H9 (cell line): ENCODE results near the gene RAB29. TPM values are rescaled to one million over a fixed set of nuclear protein-coding genes. Genes with fewer than 3 reads are reported as not detected.

Experiments
- DNase-seq: peaks from one replicate; pipeline ENCODE4 v3.0.0-alpha.2; 2017
- H2AFZ ChIP-seq: one replicate; pipeline ENCODE4 v1.6.1; 2013; ENCODE audit warnings: mild to moderate bottlenecking, low read length, control low read depth, moderate library complexity
- H2AK5ac ChIP-seq: 2 replicates; pipeline ENCODE4 v1.6.1; 2013; ENCODE audit warnings: low read length, control low read depth, mixed read lengths; ENCODE audit not compliant: insufficient read length
- H2BK120ac ChIP-seq: one replicate; pipeline ENCODE4 v1.6.1; 2013; ENCODE audit warnings: low read depth, mild to moderate bottlenecking, low read length, control low read depth, inconsistent platforms; ENCODE audit not compliant: poor library complexity, severe bottlenecking
- H2BK12ac ChIP-seq: 2 replicates; pipeline ENCODE4 v1.6.1; 2013; ENCODE audit warnings: low read length, control low read depth, mixed read lengths, low read depth; ENCODE audit not compliant: insufficient read length
- H2BK15ac ChIP-seq: 2 replicates; pipeline ENCODE4 v1.6.1; 2013; ENCODE audit warnings: low read depth, low read length, control low read depth
- H2BK20ac ChIP-seq: one replicate; pipeline ENCODE4 v1.6.1; 2013; ENCODE audit warnings: low read depth, mild to moderate bottlenecking, low read length, control low read depth, inconsistent platforms; ENCODE audit not compliant: poor library complexity, severe bottlenecking
- H2BK5ac ChIP-seq: 2 replicates; pipeline ENCODE4 v1.6.1; 2013; ENCODE audit warnings: low read length, control low read depth, mixed read lengths; ENCODE audit not compliant: insufficient read length
- H3K14ac ChIP-seq: 2 replicates; pipeline ENCODE4 v1.6.1; 2013; ENCODE audit warnings: low read length, control low read depth; ENCODE audit not compliant: insufficient read depth
- H3K18ac ChIP-seq: 2 replicates; pipeline ENCODE4 v1.6.1; 2013; ENCODE audit warnings: low read depth, mild to moderate bottlenecking, mixed read lengths, low read length, control low read depth; ENCODE audit not compliant: insufficient read length
- H3K23ac ChIP-seq: 2 replicates; pipeline ENCODE4 v1.6.1; 2013; ENCODE audit warnings: low read length, control low read depth, mixed read lengths, low read depth; ENCODE audit not compliant: insufficient read length
- H3K23me2 ChIP-seq: 2 replicates; pipeline ENCODE4 v1.6.1; 2013; ENCODE audit warnings: low read depth, mild to moderate bottlenecking, mixed read lengths, low read length, control low read depth; ENCODE audit not compliant: insufficient read length, poor library complexity, severe bottlenecking
- H3K27ac ChIP-seq: 2 replicates; pipeline ENCODE4 v1.5.1; 2013; ENCODE audit warnings: low read length, control low read depth, mixed read lengths, low read depth; ENCODE audit not compliant: insufficient read length
- H3K27me3 ChIP-seq: 2 replicates; pipeline ENCODE4 v1.6.1; 2013; ENCODE audit warnings: low read length, control low read depth, inconsistent platforms; ENCODE audit not compliant: insufficient read depth
- H3K4ac ChIP-seq: 2 replicates; pipeline ENCODE4 v1.6.1; 2013; ENCODE audit warnings: low read depth, mild to moderate bottlenecking, control low read depth, inconsistent platforms, low read length, moderate library complexity
- H3K4me1 ChIP-seq: 2 replicates; pipeline ENCODE4 v1.6.1; 2013; ENCODE audit warnings: low read length, control low read depth, inconsistent platforms; ENCODE audit not compliant: insufficient read depth
- H3K4me2 ChIP-seq: 2 replicates; pipeline ENCODE4 v1.6.1; 2013; ENCODE audit warnings: low read length, control low read depth, mixed read lengths; ENCODE audit not compliant: insufficient read length, insufficient read depth
- H3K56ac ChIP-seq: 2 replicates; pipeline ENCODE4 v1.6.1; 2013; ENCODE audit warnings: low read depth, mild to moderate bottlenecking, mixed read lengths, low read length, control low read depth; ENCODE audit not compliant: insufficient read length
- H3K79me1 ChIP-seq: 2 replicates; pipeline ENCODE4 v1.6.1; 2013; ENCODE audit warnings: low read depth, mild to moderate bottlenecking, moderate library complexity, low read length, control low read depth, inconsistent platforms; ENCODE audit not compliant: insufficient read depth, poor library complexity, severe bottlenecking
- H3K79me2 ChIP-seq: 2 replicates; pipeline ENCODE4 v1.6.1; 2013; ENCODE audit warnings: low read length, control low read depth, inconsistent platforms; ENCODE audit not compliant: insufficient read depth
- H3K9ac ChIP-seq: 2 replicates; pipeline ENCODE4 v1.6.1; 2013; ENCODE audit warnings: low read length, control low read depth, mixed read lengths; ENCODE audit not compliant: insufficient read length; ENCODE audit errors: extremely low read depth
- H3K9me3 ChIP-seq: one replicate; pipeline ENCODE4 v1.6.1; 2013; ENCODE audit warnings: low read depth, low read length, inconsistent platforms; ENCODE audit not compliant: control insufficient read depth
- H3T11ph ChIP-seq: one replicate; pipeline ENCODE4 v1.6.1; 2013; ENCODE audit warnings: mild to moderate bottlenecking, low read length, control low read depth, inconsistent platforms
- H4K20me1 ChIP-seq: one replicate; pipeline ENCODE4 v1.6.1; 2013; ENCODE audit not compliant: control insufficient read depth, insufficient read length, insufficient read depth
- H4K5ac ChIP-seq: 2 replicates; pipeline ENCODE4 v1.6.1; 2013; ENCODE audit warnings: low read depth, mild to moderate bottlenecking, mixed read lengths, low read length, control low read depth; ENCODE audit not compliant: insufficient read length
- H4K8ac ChIP-seq: replicated peaks from 2 replicates; pipeline ENCODE4 v1.6.1; 2013; ENCODE audit warnings: low read length, control low read depth, mixed read lengths, low read depth; ENCODE audit not compliant: insufficient read length
- H4K91ac ChIP-seq: 2 replicates; pipeline ENCODE4 v1.6.1; 2013; ENCODE audit warnings: low read depth, mild to moderate bottlenecking, moderate library complexity, mixed read lengths, low read length, control low read depth; ENCODE audit not compliant: insufficient read length
- H3K27ac Mint-ChIP-seq, 3 experiments: 2 replicates in 2 of 3; 3 replicates in 1 of 3; pipeline ENCODE4 v1.8.0; 2020 to 2021; ENCODE audit warnings: mixed read lengths in 3 of 3, mild to moderate bottlenecking in 1 of 3, moderate library complexity in 1 of 3
- H3K27me3 Mint-ChIP-seq: 2 replicates; pipeline ENCODE4 v1.8.0; 2021; ENCODE audit warnings: low read depth, mild to moderate bottlenecking, moderate library complexity, mixed read lengths
- H3K36me3 Mint-ChIP-seq, 3 experiments: 2 replicates in 2 of 3; 3 replicates in 1 of 3; pipeline ENCODE4 v1.8.0; 2020 to 2021; ENCODE audit warnings: low read depth in 3 of 3, mixed read lengths in 3 of 3; ENCODE audit not compliant: insufficient read depth in 1 of 3
- H3K4me1 Mint-ChIP-seq, 2 experiments: 2 replicates each; pipeline ENCODE4 v1.8.0; 2020; ENCODE audit warnings: mixed read lengths in 2 of 2
- H3K4me3 Mint-ChIP-seq, 2 experiments: 2 replicates in 1 of 2; 3 replicates in 1 of 2; pipeline ENCODE4 v1.8.0; 2020 to 2021; ENCODE audit warnings: mild to moderate bottlenecking in 2 of 2, mixed read lengths in 2 of 2, moderate library complexity in 1 of 2
- H3K9me3 Mint-ChIP-seq, 2 experiments: 2 replicates in 1 of 2; 3 replicates in 1 of 2; pipeline ENCODE4 v1.8.0; 2020; ENCODE audit warnings: mild to moderate bottlenecking in 2 of 2, mixed read lengths in 2 of 2, moderate library complexity in 1 of 2
- CTCF ChIP-seq: fragments of 200-600 bp; sonication (generic); conservative IDR thresholded peaks from 3 replicates; pipeline ENCODE4 v1.8.0; 2021; ENCODE audit warnings: antibody characterized with exemption, mild to moderate bottlenecking
- WGBS: extraction: QIAGEN DNeasy Blood & Tissue Kit; methylation state at CpG from one replicate; pipeline ENCODE4 v1.1.7; 2013; ENCODE audit warnings: missing lambda C conversion rate, low lambda C conversion rate, mixed read lengths; ENCODE audit not compliant: insufficient read length; ENCODE audit errors: extremely low coverage; 5-methylcytosine and 5-hydroxymethylcytosine counted together
- total RNA-seq: library from RNA; stranded (reverse); gene quantifications from 2 replicates; pipeline ENCODE4 v1.2.1, GENCODE V29; 2021

RAB29 gene
- total RNA-seq, 1 experiment from 2014 or later: 4.2 TPM

GRCh38 chr1:205749234-205750137, 25.8 kb downstream of the RAB29 start:
- H3K4me3 Mint-ChIP-seq: peak overlapping the region; percentile 94 to 97
- no peaks in the 10 kb centered on the region for H3K27me3 ChIP-seq
- H3K27ac ChIP-seq: peak overlapping the region; percentile 4
- no peak overlapping the region for H4K5ac ChIP-seq
- no peak overlapping the region for H3T11ph ChIP-seq
- H2AFZ ChIP-seq: no peak overlapping the region
- H3K9ac ChIP-seq: peak overlapping the region; percentile 91
- peaks cover 29 to 45% of the 10 kb centered on the region in 2 experiments for H3K4me1 Mint-ChIP-seq
- H2BK12ac ChIP-seq: no peak overlapping the region
- peaks cover 40% of the 10 kb centered on the region for H3K79me2 ChIP-seq
- H4K20me1 ChIP-seq: peaks cover 2% of the 10 kb centered on the region
- H2BK5ac ChIP-seq: no peak overlapping the region
- no peak overlapping the region for H3K23ac ChIP-seq
- no peaks in the 10 kb centered on the region; a peak in 1 of 5 replicates for H3K9me3 Mint-ChIP-seq
- no peak overlapping the region for H2BK20ac ChIP-seq
- H3K4ac ChIP-seq: no peak overlapping the region
- H2BK120ac ChIP-seq: no peak overlapping the region
- H3K79me1 ChIP-seq: no peaks in the 10 kb centered on the region
- H4K8ac ChIP-seq: no peak overlapping the region
- peak overlapping the region; percentile 100 for H3K4me2 ChIP-seq
- no peaks in the 10 kb centered on the region for H3K23me2 ChIP-seq
- peak overlapping the region; percentile 95 for H3K18ac ChIP-seq
- no CpG with 5 or more reads among the region's 81 CpGs for WGBS
- peaks cover under 1% of the 10 kb centered on the region; the same call in 1 of the 2 replicates for H3K27me3 Mint-ChIP-seq
- no peak overlapping the region for H4K91ac ChIP-seq
- no peaks in the 10 kb centered on the region for H3K4me1 ChIP-seq
- H2AK5ac ChIP-seq: no peak overlapping the region
- no peak overlapping the region for H3K56ac ChIP-seq
- H3K36me3 Mint-ChIP-seq: peaks cover 15 to 30% (median 23%) of the 10 kb centered on the region in 3 experiments
- H2BK15ac ChIP-seq: no peak overlapping the region
- TF ChIP-seq CTCF: no peak
- peak; percentile 98 for DNase-seq
- H3K27ac Mint-ChIP-seq: peak overlapping the region; percentile 99 to 100 (median 100)
- H3K14ac ChIP-seq: peak overlapping the region; percentile 90; the same call in 1 of the 2 replicates
- H3K9me3 ChIP-seq: no peaks in the 10 kb centered on the region
